T-helper 2 cell treated with Interferon-gamma antibody and Interleukin-4, amounts not matched to agents 5 μg/mL and 100 μg/mL, for 36 hours (primary cell): Measurements from ENCODE around the gene SDC3.
"Not testable (repeated sequence)": the region's sequence is repeated elsewhere in the genome, so short reads cannot be mapped to it uniquely, and the experiment has no call there.

ENCODE experiments used
- DNase-seq: peaks from one replicate; pipeline ENCODE4 v3.0.0; 2021; ENCODE audit warnings: low spot score
- H3K27ac Mint-ChIP-seq: one replicate; pipeline ENCODE4 v1.8.0; 2021; ENCODE audit warnings: mild to moderate bottlenecking, mixed read lengths
- H3K27me3 Mint-ChIP-seq: one replicate; pipeline ENCODE4 v1.8.0; 2021; ENCODE audit warnings: low read depth, mixed read lengths
- H3K36me3 Mint-ChIP-seq: one replicate; pipeline ENCODE4 v1.8.0; 2021; ENCODE audit warnings: low read depth, mixed read lengths
- H3K4me1 Mint-ChIP-seq: one replicate; pipeline ENCODE4 v1.8.0; 2021; ENCODE audit warnings: low read depth, mixed read lengths
- H3K4me3 Mint-ChIP-seq: one replicate; pipeline ENCODE4 v1.8.0; 2022; ENCODE audit warnings: mild to moderate bottlenecking, moderate library complexity, mixed read lengths
- H3K9me3 Mint-ChIP-seq: one replicate; pipeline ENCODE4 v1.8.0; 2021; ENCODE audit warnings: mixed read lengths

SDC3 gene

DNA sequence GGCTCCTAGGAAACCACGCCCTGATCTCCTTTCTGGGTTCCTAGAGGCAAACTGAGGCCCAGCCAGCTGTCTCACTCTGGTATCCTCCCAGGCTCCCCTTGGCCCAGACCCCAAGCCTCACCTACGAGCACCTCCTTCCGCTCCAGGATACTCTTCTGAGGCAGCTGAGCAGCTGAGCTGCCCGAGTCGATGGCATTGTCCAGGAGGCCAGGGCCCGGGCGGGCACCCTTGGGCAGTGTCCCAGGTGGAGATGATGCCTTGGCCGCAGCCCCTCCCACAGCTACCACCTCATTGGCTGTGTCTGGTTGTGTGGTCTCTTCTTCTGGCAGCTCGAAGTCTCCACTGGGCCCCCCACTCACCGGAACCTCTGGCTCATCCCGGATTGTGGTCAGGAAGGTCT lies 34.4 kb downstream of the SDC3 start:
- Mint-ChIP-seq H3K27ac (no peak overlapping the region), H3K4me3 (no peak overlapping the region), H3K36me3 (no peaks in the 10 kb centered on the region), H3K27me3 (peaks cover 2% of the 10 kb centered on the region), H3K9me3 (no peaks in the 10 kb centered on the region), H3K4me1 (peaks cover 1% of the 10 kb centered on the region)
- no peak for DNase-seq

DNA sequence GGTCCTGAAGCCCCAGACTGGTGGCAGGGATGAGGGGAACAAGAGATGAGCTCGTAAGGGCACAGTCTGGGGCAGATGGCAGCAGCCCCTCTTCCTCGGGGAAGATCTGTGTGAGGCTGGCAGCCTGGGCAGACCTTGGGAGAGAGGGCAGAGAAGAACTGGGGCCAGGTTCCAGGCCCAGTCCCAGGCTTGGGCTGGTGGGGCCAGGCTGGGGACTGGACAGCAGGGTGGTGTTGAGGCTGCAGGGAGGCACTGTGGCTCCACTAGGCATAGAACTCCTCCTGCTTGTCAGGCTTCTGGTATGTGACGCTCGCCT lies 35.7 kb downstream of the SDC3 start:
- no peak for DNase-seq

DNA sequence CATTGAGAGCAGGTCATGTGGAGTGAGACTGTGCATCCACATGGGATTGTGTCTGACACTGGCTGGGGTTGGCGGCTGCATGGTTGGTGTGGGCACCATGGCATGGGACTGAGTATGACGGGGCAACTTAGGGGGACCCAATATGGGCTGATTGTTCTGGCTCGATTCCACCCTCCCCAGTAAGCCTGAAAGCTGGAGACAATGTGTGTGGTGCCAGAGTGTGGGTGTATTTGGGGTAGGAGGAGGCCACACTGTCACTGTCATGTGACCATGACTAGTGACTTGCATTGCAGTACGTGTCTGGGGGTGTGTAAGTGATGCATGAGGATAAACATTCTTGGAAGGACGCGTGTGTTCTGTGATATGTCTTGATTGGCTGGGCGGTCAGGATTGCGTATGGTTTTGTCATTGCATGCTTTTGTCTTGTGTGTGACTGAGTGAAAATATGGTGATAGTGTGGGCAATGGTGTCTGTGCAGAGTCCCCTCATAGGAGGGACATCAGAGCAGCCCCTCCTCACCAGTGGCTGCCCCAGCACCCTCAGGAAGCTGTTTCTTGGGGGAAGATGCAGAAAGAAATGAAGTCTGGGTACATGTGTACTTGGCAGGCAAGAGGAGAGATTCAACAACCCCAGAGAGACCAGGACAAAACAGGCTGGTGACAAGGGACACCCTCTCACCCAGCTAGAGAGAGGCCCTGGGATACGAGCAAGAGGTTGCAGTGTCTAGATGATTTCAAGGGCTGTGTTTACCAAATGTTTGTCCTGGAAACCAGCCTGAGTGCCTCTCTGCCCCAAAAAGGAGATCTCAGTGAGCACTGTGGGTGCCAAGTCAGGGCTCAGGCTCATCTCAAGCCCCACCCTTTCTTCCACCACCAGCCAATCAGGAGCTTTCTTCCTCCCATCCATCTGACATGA lies 36.3 kb downstream of the SDC3 start:
- DNase-seq, result no peak
- no peak overlapping the region for H3K27ac Mint-ChIP-seq
- H3K4me3 Mint-ChIP-seq, result no peak overlapping the region
- H3K9me3 Mint-ChIP-seq, result no peaks in the 10 kb centered on the region
- H3K4me1 Mint-ChIP-seq, result peaks cover 4% of the 10 kb centered on the region
- H3K36me3 Mint-ChIP-seq, result no peaks in the 10 kb centered on the region
- H3K27me3 Mint-ChIP-seq, result peaks cover 1% of the 10 kb centered on the region

More for the DNA sequence above, 35.7 kb downstream of the SDC3 start:
- Mint-ChIP-seq H3K4me3 (no peak overlapping the region), H3K27ac (no peak overlapping the region), H3K9me3 (no peaks in the 10 kb centered on the region), H3K36me3 (no peaks in the 10 kb centered on the region), H3K27me3 (peaks cover 2% of the 10 kb centered on the region), H3K4me1 (peaks cover 4% of the 10 kb centered on the region)

DNA sequence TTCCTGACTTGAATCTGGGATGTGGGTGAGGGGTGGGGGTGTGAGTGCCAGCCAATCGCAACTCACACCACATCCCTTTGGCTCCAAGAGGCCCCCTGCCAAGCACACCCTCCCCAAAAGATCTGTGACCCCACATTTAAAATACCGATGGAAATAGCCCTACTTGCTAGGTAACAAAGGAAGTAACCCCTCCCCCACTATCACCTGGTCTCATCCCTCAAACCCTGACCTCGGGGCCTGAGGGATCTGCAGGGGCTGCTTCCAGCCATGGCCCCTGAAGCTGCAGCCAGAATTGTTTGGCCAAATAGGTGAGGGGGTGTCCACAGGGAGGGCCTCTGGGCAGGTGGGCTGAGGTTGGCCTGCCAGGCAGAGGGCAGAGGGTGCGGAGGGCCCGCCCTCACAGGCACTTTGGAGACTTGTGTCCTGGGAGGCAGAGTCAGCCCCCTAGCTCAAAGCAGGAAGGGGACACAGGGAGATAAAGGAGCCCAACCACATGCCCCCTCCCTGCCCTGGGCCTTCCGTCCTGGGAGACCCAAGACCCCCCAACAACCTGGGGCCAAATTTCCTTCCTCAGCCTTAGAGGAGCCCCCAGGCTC lies 37.2 kb downstream of the SDC3 start:
- no peak overlapping the region for H3K27ac Mint-ChIP-seq
- no peaks in the 10 kb centered on the region for H3K36me3 Mint-ChIP-seq

DNA sequence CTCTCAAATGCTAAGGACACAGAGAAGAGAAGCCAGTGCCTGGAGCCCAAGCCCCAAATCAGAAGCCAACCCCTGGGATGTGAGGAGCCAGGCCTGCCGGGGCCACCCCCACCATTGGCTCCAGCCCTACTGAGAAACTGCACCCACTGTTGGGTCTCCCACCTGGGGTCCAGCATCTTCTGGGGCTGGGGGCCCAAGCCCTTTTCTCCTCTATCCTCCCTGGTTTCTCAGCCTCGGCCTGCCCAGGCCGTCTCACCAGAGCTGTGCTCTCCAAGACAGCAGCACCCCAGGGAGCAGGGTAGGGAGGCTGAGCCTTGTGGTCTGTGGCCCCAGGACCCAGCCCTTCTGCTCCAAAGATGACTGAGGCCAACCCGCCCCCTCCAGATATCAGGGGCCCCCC lies 37.9 kb downstream of the SDC3 start:
- Mint-ChIP-seq H3K4me1 (peaks cover 4% of the 10 kb centered on the region), H3K27me3 (peaks cover 9% of the 10 kb centered on the region), H3K36me3 (no peaks in the 10 kb centered on the region)

More for the DNA sequence above, 37.2 kb downstream of the SDC3 start:
- Mint-ChIP-seq H3K27me3 (peaks cover 9% of the 10 kb centered on the region), H3K4me1 (peaks cover 4% of the 10 kb centered on the region), H3K9me3 (no peaks in the 10 kb centered on the region), H3K4me3 (no peak overlapping the region)
- DNase-seq, result no peak

DNA sequence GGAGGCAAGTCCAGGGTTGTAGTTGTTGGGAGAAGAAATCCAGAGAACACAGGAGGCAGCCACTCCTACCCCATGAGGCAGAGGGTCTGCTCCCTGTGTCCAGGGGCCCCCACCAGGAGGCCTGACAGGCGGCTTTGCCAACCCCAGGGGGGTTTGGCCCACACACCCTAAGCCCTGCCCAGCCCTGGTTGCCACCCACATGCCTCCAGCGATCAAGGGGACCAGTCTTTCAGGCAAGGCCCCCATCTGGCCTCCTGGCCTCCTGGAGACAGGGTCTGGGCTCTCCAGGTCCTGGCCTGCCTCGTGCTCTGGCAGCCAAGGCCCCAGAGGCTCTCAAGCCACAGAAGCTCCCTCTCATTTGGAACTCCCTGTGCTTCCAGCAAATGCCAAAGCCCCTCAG lies 38.5 kb downstream of the SDC3 start:
- H3K27ac Mint-ChIP-seq, result no peak overlapping the region
- no peaks in the 10 kb centered on the region for H3K36me3 Mint-ChIP-seq
- no peaks in the 10 kb centered on the region for H3K9me3 Mint-ChIP-seq
- H3K27me3 Mint-ChIP-seq, result peaks cover 9% of the 10 kb centered on the region
- H3K4me1 Mint-ChIP-seq, result peaks cover 4% of the 10 kb centered on the region
- no peak overlapping the region for H3K4me3 Mint-ChIP-seq
- DNase-seq, result no peak

More for the DNA sequence above, 37.9 kb downstream of the SDC3 start:
- no peaks in the 10 kb centered on the region for H3K9me3 Mint-ChIP-seq
- no peak overlapping the region for H3K27ac Mint-ChIP-seq
- DNase-seq, result no peak
- H3K4me3 Mint-ChIP-seq, result no peak overlapping the region

DNA sequence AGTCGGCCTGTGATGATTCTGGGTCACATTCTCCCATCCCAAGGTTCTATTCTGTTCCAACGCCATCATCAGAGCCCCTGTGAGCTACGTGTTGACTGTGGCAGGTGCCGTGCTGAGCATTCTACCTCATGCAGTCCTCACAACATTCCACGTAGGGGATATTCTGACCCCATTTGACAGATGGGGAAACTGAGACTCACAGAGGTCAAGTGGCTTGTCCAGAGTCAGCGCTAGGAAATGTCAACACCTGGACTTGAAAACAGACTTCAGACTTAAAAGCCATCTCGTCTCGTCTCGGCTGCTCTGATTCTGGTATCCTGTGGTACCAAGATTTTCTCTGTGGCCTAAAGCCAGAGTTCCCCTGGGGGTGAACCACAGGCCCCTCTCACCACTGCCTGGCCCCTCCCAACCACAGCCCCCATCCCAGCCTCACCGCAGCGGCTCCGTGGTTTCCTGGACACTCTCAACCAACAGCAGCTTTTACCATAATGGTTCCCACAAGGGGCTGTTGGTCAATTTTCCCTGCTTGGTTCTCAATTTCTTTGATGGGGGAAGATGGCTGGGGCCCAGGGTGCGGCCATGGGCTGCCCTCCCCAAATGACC lies 39.6 kb downstream of the SDC3 start:
- Mint-ChIP-seq H3K4me3 (no peak overlapping the region), H3K9me3 (no peaks in the 10 kb centered on the region), H3K27me3 (peaks cover 13% of the 10 kb centered on the region), H3K27ac (no peak overlapping the region), H3K4me1 (peaks cover 4% of the 10 kb centered on the region), H3K36me3 (no peaks in the 10 kb centered on the region)
- no peak for DNase-seq

DNA sequence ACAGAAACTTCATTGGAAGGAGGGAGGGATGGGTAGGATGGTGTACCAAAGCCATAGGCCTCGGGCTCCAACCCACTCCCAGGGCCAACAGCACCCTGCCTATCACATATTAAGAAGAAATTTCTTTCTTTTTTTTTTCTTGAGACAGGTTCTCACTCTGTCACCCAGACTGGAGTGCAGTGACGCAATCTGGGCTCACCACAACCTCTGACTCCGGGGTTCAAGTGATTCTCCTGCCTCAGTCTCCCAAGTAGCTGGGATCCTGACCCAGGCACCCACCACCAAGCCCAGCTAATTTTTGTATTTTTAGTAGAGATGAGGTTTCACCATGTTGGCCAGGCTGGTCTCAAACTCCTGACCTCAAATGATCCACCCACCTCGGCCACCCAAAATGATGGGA lies 40.5 kb downstream of the SDC3 start:
- H3K4me1 Mint-ChIP-seq, H3K9me3 Mint-ChIP-seq, H3K27ac Mint-ChIP-seq, H3K4me3 Mint-ChIP-seq, H3K36me3 Mint-ChIP-seq, DNase-seq: not testable (repeated sequence)
- H3K27me3 Mint-ChIP-seq, result peaks cover 13% of the 10 kb centered on the region

DNA sequence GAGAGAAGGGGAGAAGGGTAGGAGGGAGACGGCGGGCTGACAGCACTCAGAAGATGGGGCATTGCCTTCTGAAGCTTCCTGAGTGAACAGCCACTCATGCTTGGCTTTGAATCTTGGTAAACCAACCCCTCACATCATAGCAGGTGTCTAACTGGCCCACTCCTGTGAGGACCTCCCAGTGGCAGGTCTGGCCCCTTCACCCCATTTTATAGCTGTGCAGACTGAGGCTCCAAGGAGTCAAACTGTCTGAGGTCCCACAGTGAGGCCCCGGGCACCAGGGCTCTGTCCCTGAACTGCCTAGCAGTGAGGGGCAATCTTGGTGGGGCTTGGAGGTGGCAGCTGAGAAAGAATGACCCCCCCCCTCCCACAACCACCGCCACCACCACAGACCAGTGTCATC lies 41.0 kb downstream of the SDC3 start:
- H3K4me3 Mint-ChIP-seq, result no peak overlapping the region
- no peaks in the 10 kb centered on the region for H3K9me3 Mint-ChIP-seq
- no peaks in the 10 kb centered on the region for H3K36me3 Mint-ChIP-seq
- H3K4me1 Mint-ChIP-seq, result peaks cover 4% of the 10 kb centered on the region
- H3K27ac Mint-ChIP-seq, result no peak overlapping the region
- no peak for DNase-seq
- H3K27me3 Mint-ChIP-seq, result peaks cover 13% of the 10 kb centered on the region

DNA sequence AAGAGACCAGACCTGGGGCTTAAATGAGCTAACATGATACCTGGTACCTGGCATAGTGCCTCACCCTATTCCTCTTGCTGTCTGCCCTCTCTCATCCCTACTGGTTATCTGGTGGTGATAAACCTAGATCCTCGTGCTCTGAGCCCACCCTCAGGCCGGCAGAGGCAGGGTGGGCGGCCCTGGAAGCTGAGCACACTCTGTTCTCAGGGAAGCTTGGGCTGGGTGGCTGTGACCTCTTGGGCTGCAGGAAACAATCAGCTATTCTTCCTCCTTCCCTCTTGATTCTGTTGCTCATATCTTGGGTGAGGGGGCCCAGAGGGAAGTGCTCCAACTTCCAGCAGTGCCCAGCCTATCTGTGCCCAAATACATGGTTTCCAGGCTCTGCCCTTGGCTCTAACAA lies 42.0 kb downstream of the SDC3 start:
- Mint-ChIP-seq H3K4me3 (no peak overlapping the region), H3K4me1 (peaks cover 4% of the 10 kb centered on the region), H3K36me3 (no peaks in the 10 kb centered on the region), H3K9me3 (no peaks in the 10 kb centered on the region), H3K27ac (no peak overlapping the region), H3K27me3 (peaks cover 13% of the 10 kb centered on the region)
- no peak for DNase-seq

DNA sequence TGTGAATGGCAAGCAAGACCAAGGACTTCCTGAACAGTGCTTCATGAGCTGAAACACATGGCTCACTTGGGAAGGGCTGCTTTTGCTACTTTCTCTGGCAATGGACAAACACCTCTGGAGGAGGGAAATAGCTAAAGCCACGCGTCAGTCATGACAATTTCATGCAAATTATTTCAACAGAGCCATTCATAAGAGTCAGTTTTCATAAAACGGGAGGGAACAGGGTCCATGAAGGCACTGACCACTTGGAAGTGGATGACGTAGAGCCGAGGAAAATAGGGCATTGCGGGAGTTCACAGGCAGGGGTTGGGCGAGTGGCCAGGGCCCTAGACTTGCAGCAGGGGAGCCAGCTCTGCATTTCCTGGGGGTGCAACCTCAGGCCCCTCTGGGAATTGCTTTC lies 43.9 kb downstream of the SDC3 start:
- no peak overlapping the region for H3K4me3 Mint-ChIP-seq
- no peak overlapping the region for H3K27ac Mint-ChIP-seq
- no peaks in the 10 kb centered on the region for H3K9me3 Mint-ChIP-seq
- H3K36me3 Mint-ChIP-seq, result no peaks in the 10 kb centered on the region
- H3K4me1 Mint-ChIP-seq, result peaks cover 4% of the 10 kb centered on the region
- peaks cover 20% of the 10 kb centered on the region for H3K27me3 Mint-ChIP-seq
- no peak for DNase-seq

DNA sequence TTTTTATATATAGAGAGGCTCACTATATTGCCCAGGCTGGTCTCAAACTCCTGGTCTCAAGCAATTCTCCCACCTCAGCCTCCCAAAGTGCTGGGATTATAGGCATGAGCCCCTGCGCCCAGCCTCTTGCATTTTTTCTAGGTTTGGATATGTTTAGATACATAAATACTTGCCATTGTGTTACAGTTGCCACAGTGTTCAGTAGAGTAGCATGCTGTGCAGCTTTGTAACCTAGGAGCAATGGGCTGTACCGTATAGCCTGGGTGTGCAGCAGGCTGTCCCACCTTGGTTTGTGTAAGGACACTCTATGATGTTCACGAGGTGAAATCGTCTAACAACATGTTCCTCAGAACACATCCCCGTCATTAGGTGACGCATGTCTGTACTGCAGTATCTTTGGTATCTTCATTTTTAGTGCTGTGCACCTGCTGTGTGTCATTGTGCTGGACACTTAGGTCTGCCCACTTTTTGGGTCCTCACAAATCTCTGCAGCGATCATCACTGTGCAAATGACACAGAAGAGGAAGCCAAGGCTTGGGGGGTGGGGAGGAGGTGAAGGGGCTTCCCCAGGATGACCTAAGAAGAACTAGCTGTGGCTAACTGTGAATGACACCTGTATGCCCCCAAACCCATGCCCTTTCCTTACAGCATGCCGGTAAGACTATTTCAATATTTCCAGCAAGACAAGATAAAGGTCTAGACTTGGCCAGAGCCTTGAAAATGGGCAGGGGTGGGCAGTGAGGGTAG lies 44.5 kb downstream of the SDC3 start:
- no peak for DNase-seq
- peaks cover 20% of the 10 kb centered on the region for H3K27me3 Mint-ChIP-seq
- H3K4me1 Mint-ChIP-seq, result peaks cover under 1% of the 10 kb centered on the region
- no peaks in the 10 kb centered on the region for H3K36me3 Mint-ChIP-seq
- H3K27ac Mint-ChIP-seq, result no peak overlapping the region
- H3K4me3 Mint-ChIP-seq, result no peak overlapping the region
- no peaks in the 10 kb centered on the region for H3K9me3 Mint-ChIP-seq

DNA sequence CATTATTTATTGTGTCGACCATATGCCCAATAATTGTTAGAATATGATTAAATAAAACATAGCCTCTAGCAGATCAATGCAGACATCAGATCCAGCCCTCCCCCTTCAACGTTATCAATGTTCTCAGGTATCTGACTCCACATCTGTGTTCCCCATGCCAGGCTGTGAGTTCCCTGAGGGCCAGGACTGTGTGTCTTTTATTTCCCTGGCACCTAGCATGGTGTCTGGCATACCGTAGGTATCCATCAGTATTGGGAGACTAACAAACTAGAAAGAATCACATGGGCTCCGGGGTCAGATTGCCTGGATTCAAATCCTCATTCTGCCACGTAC lies 48.3 kb downstream of the SDC3 start:
- no peaks in the 10 kb centered on the region for H3K36me3 Mint-ChIP-seq
- no peak overlapping the region for H3K27ac Mint-ChIP-seq
- H3K4me1 Mint-ChIP-seq, result no peaks in the 10 kb centered on the region
- H3K4me3 Mint-ChIP-seq, result no peak overlapping the region
- peaks cover 11% of the 10 kb centered on the region for H3K27me3 Mint-ChIP-seq
- DNase-seq, result no peak
- H3K9me3 Mint-ChIP-seq, result no peaks in the 10 kb centered on the region

DNA sequence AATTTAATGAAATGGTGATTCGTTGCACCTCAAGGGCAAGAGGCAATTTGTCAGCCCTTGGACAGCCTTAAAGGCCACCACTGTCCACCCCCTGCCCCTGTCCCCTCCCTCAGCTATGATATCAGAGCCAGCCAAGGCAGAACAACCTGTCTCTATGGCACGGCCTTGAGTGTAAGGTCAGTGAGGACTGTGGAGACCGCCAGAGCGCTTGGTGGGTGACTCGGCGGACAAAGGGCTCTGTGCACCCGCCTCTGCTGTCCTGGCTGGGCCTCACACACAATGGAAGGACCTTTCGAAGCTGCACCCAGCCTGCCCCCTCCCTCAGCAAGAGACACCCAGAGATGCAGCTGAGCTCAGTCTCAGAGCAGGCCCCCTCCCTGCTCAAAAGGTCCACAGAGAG lies 50.6 kb downstream of the SDC3 start:
- no peaks in the 10 kb centered on the region for H3K36me3 Mint-ChIP-seq
- H3K27ac Mint-ChIP-seq, result no peak overlapping the region
- H3K4me3 Mint-ChIP-seq, result no peak overlapping the region
- H3K4me1 Mint-ChIP-seq, result peaks cover 1% of the 10 kb centered on the region
- DNase-seq, result no peak
- H3K27me3 Mint-ChIP-seq, result peaks cover 7% of the 10 kb centered on the region
- H3K9me3 Mint-ChIP-seq, result no peaks in the 10 kb centered on the region
